GM21526 (cell line): ENCODE results near the gene HBS1L.

ENCODE experiments used
- ATAC-seq: cut with Tn5 transposase; IDR thresholded peaks from one replicate; pipeline ENCODE4 v1.9.1; 2021; ENCODE audit warnings: moderate library complexity; ENCODE audit not compliant: unreplicated experiment, low FRiP score

HBS1L gene

GRCh38 chr6:135004399-135004798 lies 50.2 kb downstream of the HBS1L start:
- ATAC-seq: no peak

DNA sequence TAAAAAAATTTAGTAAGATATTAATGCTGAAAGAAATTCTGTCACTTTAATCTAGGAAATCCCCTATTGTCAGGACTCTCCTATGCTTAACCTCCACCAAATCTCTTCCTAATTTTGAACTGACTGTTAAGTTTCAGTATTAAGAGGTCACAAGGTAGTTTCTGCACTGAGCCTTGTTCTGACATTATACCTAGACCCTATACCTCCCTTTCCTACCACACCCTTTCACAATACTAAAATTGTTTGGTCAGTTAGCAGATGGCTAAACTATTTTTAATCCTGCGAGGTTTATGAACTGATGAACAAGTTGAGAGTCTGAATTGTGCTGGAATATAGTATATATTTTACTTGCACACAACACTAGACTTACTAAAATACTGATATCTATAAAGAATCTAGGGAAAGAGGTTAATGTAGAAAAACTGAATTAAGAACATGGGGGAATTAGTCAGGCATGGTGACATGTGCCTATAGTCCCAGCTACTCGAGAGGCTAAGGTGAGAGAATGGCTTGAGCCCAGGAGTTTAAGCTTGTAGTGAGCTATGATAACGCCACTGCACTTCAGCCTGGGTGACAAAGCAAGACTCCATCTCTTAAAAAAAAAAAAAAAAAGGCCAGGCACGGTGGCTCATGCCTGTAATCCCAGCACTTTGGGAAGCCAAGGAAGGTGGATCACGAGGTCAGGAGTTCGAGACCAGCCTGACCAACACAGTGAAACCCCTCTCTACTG lies 51.5 kb downstream of the HBS1L start:
- peak; percentile 86 for ATAC-seq

DNA sequence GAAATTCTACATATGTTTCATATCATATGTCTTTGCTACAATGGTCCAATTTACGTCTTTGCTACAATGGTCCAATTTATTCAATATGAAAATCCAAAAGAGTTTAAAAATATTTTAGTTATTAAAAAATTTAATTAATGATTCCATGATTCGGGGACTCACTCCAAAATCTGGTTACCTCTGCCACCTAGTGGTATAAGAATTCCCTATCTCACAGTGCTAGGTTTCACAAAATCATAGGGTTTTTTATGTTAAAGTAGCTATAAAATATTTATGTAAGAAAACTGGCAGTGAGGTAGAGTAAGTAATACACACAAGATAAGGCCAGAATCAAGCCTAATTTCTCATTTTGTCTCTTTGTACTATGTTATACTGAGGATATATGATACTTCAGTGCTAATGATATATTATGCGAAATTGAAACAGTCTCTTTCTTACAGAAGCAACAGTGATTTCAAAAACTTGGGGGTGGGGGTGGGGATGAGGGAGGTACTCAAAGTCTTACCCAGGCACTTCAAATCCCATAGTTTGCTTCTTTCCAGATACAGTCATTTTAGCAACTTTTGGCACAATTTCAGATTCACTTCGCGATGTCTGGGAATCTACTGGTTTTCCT lies 52.3 kb downstream of the HBS1L start:
- no peak for ATAC-seq

GRCh38 chr6:134999107-134999506 lies 55.5 kb downstream of the HBS1L start:
- no peak for ATAC-seq

GRCh38 chr6:134997133-134997995 lies 57.3 kb downstream of the HBS1L start:
- no peak for ATAC-seq

DNA sequence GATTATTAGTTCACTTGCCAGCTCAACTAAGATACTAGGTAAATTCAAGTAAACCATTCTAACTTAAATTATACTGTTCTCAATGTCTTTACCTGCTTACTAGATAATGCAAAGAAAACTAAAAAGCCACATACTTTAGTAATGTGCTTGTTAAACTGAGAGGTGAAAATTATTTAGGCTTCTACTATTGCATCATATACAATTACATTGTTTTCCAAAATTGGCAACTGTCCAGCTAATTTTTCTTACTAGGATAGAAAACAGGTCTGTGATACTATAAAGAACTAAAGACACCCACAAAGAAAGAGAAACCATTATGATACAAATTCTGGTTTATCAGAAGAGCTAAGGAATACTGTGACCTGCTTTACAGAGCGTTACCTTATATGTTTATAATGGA lies 59.1 kb downstream of the HBS1L start:
- ATAC-seq: no peak

DNA sequence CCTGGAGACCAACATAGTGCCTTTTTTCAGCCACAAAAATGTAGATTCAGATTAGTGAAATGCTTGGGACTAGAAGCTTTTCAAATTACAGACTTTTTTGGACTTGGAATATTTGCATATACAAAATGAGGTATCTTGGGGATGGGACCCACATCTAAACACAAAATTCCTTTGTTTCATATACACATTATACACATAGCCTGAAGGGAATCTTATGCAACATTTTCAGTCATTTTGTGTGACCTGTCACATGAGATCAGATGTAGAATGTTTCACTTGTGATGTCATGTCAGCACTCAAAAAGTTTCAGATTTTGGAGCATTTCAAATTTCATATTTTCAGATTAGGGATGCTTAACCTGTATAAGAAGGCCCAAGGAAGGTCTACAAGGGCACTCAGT lies 60.2 kb downstream of the HBS1L start:
- no peak for ATAC-seq

- no peak for ATAC-seq
Observed at GRCh38 chr6:134992155-134992554, 62.5 kb downstream of the HBS1L start.

DNA sequence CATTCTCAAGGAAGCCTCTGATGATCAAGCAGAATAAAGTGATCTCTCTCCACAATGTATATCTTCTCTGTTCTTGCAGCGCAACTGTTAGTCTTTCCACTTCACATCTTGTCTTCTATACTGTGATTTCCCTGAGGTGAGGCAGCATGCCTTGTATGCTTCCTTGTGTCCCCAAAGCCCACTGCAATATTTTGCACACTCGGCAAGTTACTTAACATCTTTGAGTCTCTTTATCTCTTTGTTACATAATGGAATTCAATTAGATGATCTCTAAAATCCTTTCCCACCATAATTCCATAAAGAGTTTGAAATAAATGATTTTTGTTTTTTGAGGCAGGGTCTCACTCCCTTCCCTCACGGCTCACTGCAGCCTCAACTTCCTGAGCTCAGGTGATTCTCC lies 64.4 kb downstream of the HBS1L start:
- ATAC-seq: no peak

- ATAC-seq: no peak
Observed at GRCh38 chr6:134984821-134985220, 69.8 kb downstream of the HBS1L start.

DNA sequence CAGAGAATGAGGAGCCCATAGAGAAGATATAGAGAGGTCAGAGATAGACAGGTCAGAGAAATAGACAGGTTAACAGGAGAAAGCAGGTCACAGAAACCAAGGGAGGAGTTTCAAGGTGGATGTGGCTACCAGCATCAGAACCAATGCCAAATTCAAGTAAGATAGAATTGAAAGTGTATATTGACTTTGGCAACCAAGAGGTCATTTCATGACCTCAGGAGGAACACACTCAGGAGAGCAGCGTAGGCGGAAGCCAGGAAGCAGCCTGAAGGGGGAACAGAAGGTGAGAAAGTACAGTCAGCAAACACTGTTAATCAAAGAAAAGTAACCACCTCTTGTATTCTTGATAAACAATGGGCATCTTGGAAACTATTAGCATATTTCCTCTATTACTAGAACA lies 70.8 kb downstream of the HBS1L start:
- ATAC-seq: no peak

- ATAC-seq: no peak
Observed at GRCh38 chr6:134982161-134982560, 72.5 kb downstream of the HBS1L start.

DNA sequence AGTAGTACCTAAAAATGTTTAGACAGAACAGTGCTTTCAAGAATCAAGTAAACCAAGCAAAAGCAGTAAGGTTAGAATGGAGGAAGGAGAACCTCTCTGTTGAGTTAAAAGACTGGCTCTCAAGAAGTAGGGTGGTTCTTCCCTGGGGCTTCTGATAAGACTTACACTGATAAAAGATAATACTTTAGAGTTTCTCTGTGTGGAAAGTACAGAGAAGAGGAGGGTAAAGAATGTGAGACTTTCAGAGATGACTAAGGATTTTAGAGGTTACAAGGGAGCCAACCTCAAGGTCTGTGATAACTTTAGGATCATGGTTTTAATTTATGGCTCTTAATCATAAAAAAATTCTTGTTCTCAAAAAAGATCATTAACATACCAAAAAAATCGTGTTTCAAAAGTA lies 73.8 kb downstream of the HBS1L start:
- ATAC-seq: no peak

DNA sequence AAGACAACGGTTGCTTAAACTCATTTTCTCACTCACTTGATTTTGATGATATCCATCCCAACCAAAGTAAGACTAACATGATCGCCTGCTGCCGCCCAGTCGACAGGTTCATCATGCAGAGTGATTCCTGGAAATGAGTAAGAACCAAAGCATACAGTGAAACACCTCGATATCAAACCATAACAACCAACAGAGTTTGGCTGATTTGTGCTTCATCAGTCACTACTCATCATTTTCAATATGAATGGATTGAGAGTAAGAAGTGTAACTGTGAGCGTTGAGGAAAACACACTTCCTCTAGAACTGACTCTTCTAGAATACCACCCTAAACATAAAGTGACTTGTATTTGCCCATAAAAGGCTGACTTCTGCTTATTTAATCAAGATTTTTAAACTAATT lies 75.5 kb downstream of the HBS1L start:
- peak; percentile 81 for ATAC-seq

DNA sequence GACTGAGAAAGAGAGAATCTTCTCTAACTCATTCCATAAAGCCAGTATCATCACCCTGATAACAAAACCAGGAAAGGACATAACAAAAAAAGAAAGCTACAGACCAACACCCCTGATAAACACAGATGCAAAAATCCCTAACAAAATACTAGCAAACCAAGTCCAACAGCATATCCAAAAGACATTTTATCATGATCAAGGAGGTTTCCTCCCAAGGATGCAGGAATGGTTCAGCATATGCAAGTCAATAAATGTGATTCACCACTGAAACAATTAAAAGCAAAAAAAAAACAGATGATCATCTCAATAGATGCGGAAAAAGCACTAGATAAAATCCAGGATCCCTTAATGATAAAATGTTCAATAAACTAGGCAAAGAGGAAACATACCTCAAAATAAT lies 80.3 kb downstream of the HBS1L start:
- ATAC-seq: no peak

DNA sequence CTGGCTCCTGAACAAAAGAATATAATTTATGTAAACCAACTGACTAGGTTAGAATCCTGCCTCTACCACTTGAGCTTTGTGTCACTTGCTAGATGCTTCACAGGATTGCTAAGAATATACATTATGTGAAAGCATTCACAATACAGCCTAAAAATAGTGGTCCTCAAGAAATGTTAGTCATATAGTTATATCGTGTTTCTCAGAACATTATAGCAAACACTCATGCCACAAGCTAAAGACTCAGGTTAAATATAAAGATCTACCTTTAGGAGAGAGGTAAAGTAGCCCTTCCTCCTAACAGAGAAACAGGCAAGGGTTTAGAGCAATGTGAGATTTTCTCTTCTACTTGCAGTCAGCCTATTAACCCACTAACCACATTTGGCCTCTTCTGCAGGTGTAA lies 86.9 kb downstream of the HBS1L start:
- peak; percentile 49 for ATAC-seq

GRCh38 chr6:134964451-134965203 lies 90.0 kb downstream of the HBS1L start:
- ATAC-seq: no peak

DNA sequence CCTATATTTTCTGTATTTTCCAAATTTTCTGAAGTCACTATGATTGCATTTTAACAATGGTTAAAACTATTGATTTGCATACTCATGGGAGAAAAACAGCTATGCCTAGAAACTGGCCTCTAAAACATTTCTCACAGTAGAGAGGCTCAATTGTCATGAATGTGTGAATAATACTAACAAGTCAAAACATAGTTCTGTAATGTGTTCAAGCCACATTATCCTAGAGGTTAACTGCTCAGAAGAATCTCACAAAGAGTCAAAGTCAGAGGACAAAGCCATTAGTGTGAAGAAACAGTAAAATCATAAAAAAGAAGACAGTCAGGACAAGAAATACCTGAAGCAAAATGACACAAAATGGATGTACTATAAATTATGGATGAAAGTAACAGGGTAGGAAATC lies 92.2 kb downstream of the HBS1L start:
- ATAC-seq: no peak

GRCh38 chr6:134961366-134961765 lies 93.3 kb downstream of the HBS1L start:
- ATAC-seq: no peak

- ATAC-seq: no peak
Observed at GRCh38 chr6:134959603-134960002, 95.0 kb downstream of the HBS1L start.

GRCh38 chr6:134956676-134957075 lies 97.9 kb downstream of the HBS1L start:
- ATAC-seq: no peak
